K562 (cell line): Measurements from ENCODE around the gene KCNJ11. TPM values are rescaled to one million over a fixed set of nuclear protein-coding genes. Genes with fewer than 3 reads are reported as not detected.

ENCODE experiments used
- CEBPG ChIP-seq, 3 experiments: fragments of 200-800 bp in 1 of 3; sonication (Bioruptor generic) in 1 of 3; sonication (generic) in 1 of 3; formaldehyde crosslinking in 1 of 3; IDR thresholded peaks in 2 of 3; conservative IDR thresholded peaks in 1 of 3; 2 replicates each; pipeline versions ENCODE4 v1.6.1 to v1.8.0; 2016 to 2022; ENCODE audit warnings: missing compliant biosample characterization in 2 of 3, missing genetic modification characterization in 2 of 3, mild to moderate bottlenecking in 1 of 3, missing genetic modification reagents in 1 of 3
- GABPA ChIP-seq: fragments of 200-800 bp; sonication (Bioruptor generic); conservative IDR thresholded peaks from 2 replicates; pipeline ENCODE4 v1.6.1; 2016; ENCODE audit warnings: low read depth, missing genetic modification characterization, missing compliant biosample characterization
- GATA2 ChIP-seq: sonication (generic); formaldehyde crosslinking; IDR thresholded peaks from 2 replicates; pipeline ENCODE4 v1.4.0; 2020; ENCODE audit warnings: mild to moderate bottlenecking, missing genetic modification reagents
- L3MBTL2 ChIP-seq: fragments of 450-650 bp; IDR thresholded peaks from 2 replicates; pipeline ENCODE4 v1.6.1; 2016; ENCODE audit warnings: mild to moderate bottlenecking, moderate library complexity
- NONO ChIP-seq, 2 experiments: fragments of 200-400 bp in 1 of 2; fragments of 450-650 bp in 1 of 2; formaldehyde crosslinking in 1 of 2; IDR thresholded peaks; 2 replicates each; pipeline ENCODE4 v1.6.1; 2017; ENCODE audit warnings: low read depth in 2 of 2, mild to moderate bottlenecking in 2 of 2, moderate library complexity in 2 of 2, low read length in 1 of 2
- PHB ChIP-seq: fragments of 250-450 bp; sonication (Bioruptor Pico); IDR thresholded peaks from 2 replicates; pipeline ENCODE4 v1.5.0; 2021
- ZNF695 ChIP-seq: fragments of 450-650 bp; formaldehyde crosslinking; IDR thresholded peaks from 2 replicates; pipeline ENCODE4 v1.4.0; 2020; ENCODE audit warnings: mild to moderate bottlenecking, moderate library complexity
- polyA plus RNA-seq, 8 experiments: library from polyadenylated mRNA; depleted of rRNA in 4 of 8; stranded (reverse) in 5 of 8; unstranded in 3 of 8; fragments of >200 nt; fragmentation: Nextera tagmentation in 2 of 8; fragmentation: Illumina TruSeq in 1 of 8; extraction: Ambion mirVana in 2 of 8; extraction: Trizol in 1 of 8; gene quantifications; 2 replicates each; pipeline versions ENCODE4 v1.2.1 to v1.2.3, GENCODE V29; 2011 to 2014; ENCODE audit warnings: inconsistent platforms in 1 of 8, missing spikeins in 1 of 8
- total RNA-seq, 7 experiments: library from RNA; depleted of rRNA in 6 of 7; stranded (reverse); fragments of >200 nt in 6 of 7; fragmentation: Illumina TruSeq in 2 of 7; extraction: Trizol in 2 of 7; gene quantifications; 2 replicates each; pipeline versions ENCODE4 v1.2.1 to v1.2.3, GENCODE V29; 2011 to 2021; ENCODE audit warnings: low replicate concordance in 1 of 7
- TF ChIP-seq, protein P1 (sequence below), 2 experiments: fragments of 450-650 bp in 1 of 2; sonication (generic) in 1 of 2; formaldehyde crosslinking in 1 of 2; IDR thresholded peaks; 2 replicates each; pipeline versions ENCODE4 v1.7.1 to v1.9.0; 2016 to 2022; ENCODE audit warnings: inconsistent platforms in 1 of 2, mild to moderate bottlenecking in 1 of 2, missing genetic modification reagents in 1 of 2
- TF ChIP-seq, protein P2 (sequence below): sonication (generic); formaldehyde crosslinking; IDR thresholded peaks from 2 replicates; pipeline ENCODE4 v1.8.0; 2022; ENCODE audit warnings: mild to moderate bottlenecking, missing genetic modification reagents
- TF ChIP-seq, protein P3 (sequence below): fragments of 450-650 bp; IDR thresholded peaks from 2 replicates; pipeline ENCODE4 v1.6.1; 2014; ENCODE audit warnings: low read depth, mild to moderate bottlenecking, moderate library complexity, borderline replicate concordance

Gene KCNJ11
- total and polyA plus RNA-seq, 9 of the 15 experiments (the other 6 are each of a cell fraction or from before 2014, with no cell fraction given) = 0.54 to 3.7 (median 0.86) TPM; not detected in 2

DNA sequence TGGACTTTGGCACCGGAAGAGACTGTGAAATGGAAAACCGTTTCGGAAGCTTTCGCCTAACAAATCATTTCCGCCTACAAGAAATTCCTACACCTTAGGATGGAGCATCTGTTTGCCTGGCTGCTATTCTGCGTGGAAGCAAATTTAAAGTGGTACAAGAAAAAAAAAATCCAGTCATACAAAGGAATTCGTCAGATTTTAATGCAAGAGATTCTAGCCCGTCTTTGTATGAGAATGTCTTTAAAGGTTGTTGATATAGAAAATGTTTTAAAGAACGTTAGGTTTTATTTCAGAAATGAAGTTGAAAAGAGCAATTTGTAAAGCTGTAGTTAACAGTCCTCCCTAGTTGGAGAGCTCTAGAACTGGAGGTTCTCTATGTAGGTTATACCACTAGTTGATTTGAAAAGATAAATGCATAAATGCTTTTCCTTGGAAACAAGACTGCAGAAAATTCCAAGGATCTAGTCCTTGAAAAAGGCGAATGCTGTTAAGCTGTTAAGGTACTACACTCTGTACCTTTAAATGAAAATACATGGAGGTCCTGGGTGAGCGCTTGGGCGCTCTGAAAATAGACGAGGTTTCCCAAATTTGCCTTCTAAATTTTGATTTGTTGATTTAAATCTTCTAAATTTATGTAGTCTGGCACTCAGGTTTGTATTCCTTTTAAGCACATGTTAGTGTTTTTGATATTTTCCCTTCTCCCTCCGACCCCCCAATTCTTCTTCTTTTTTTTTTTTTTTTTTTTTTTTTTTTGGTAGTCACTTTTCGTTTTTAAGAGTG is 34.4 kb downstream of the KCNJ11 start (continued):
- TF ChIP-seq, protein P1, sequence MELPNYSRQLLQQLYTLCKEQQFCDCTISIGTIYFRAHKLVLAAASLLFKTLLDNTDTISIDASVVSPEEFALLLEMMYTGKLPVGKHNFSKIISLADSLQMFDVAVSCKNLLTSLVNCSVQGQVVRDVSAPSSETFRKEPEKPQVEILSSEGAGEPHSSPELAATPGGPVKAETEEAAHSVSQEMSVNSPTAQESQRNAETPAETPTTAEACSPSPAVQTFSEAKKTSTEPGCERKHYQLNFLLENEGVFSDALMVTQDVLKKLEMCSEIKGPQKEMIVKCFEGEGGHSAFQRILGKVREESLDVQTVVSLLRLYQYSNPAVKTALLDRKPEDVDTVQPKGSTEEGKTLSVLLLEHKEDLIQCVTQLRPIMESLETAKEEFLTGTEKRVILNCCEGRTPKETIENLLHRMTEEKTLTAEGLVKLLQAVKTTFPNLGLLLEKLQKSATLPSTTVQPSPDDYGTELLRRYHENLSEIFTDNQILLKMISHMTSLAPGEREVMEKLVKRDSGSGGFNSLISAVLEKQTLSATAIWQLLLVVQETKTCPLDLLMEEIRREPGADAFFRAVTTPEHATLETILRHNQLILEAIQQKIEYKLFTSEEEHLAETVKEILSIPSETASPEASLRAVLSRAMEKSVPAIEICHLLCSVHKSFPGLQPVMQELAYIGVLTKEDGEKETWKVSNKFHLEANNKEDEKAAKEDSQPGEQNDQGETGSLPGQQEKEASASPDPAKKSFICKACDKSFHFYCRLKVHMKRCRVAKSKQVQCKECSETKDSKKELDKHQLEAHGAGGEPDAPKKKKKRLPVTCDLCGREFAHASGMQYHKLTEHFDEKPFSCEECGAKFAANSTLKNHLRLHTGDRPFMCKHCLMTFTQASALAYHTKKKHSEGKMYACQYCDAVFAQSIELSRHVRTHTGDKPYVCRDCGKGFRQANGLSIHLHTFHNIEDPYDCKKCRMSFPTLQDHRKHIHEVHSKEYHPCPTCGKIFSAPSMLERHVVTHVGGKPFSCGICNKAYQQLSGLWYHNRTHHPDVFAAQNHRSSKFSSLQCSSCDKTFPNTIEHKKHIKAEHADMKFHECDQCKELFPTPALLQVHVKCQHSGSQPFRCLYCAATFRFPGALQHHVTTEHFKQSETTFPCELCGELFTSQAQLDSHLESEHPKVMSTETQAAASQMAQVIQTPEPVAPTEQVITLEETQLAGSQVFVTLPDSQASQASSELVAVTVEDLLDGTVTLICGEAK (IDR thresholded peaks at IDR 0.05) = 0 out of 2 replicates have a peak, but pooled peaks have one; percentile 48
- TF ChIP-seq, protein P1 (CRISPR knock-in tag; IDR thresholded peaks at IDR 0.05) = no peak
- TF ChIP-seq CEBPG (CRISPR knock-in tag; IDR thresholded peaks at IDR 0.05) = no peak
- TF ChIP-seq CEBPG (tag; conservative IDR thresholded peaks at IDR 0.05 in 1 of 2, IDR thresholded peaks at IDR 0.05 in 1 of 2) = no peak
- no peak for TF ChIP-seq ZNF695 (CRISPR knock-in tag)
- TF ChIP-seq, protein P2, sequence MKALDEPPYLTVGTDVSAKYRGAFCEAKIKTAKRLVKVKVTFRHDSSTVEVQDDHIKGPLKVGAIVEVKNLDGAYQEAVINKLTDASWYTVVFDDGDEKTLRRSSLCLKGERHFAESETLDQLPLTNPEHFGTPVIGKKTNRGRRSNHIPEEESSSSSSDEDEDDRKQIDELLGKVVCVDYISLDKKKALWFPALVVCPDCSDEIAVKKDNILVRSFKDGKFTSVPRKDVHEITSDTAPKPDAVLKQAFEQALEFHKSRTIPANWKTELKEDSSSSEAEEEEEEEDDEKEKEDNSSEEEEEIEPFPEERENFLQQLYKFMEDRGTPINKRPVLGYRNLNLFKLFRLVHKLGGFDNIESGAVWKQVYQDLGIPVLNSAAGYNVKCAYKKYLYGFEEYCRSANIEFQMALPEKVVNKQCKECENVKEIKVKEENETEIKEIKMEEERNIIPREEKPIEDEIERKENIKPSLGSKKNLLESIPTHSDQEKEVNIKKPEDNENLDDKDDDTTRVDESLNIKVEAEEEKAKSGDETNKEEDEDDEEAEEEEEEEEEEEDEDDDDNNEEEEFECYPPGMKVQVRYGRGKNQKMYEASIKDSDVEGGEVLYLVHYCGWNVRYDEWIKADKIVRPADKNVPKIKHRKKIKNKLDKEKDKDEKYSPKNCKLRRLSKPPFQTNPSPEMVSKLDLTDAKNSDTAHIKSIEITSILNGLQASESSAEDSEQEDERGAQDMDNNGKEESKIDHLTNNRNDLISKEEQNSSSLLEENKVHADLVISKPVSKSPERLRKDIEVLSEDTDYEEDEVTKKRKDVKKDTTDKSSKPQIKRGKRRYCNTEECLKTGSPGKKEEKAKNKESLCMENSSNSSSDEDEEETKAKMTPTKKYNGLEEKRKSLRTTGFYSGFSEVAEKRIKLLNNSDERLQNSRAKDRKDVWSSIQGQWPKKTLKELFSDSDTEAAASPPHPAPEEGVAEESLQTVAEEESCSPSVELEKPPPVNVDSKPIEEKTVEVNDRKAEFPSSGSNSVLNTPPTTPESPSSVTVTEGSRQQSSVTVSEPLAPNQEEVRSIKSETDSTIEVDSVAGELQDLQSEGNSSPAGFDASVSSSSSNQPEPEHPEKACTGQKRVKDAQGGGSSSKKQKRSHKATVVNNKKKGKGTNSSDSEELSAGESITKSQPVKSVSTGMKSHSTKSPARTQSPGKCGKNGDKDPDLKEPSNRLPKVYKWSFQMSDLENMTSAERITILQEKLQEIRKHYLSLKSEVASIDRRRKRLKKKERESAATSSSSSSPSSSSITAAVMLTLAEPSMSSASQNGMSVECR (CRISPR knock-in tag) = peak; percentile 19; the same call in 1 of the 2 replicates
- no peak for TF ChIP-seq NONO (IDR thresholded peaks at IDR 0.05; ENCODE audit: low read depth in 2 of 2, low read length in 1 of 2)
- TF ChIP-seq PHB (CRISPR knock-in tag) = no peak
- peak; percentile 55; the same call in 1 of the 2 replicates for TF ChIP-seq L3MBTL2
- no peak for TF ChIP-seq GATA2 (CRISPR knock-in tag)
- TF ChIP-seq, protein P3, sequence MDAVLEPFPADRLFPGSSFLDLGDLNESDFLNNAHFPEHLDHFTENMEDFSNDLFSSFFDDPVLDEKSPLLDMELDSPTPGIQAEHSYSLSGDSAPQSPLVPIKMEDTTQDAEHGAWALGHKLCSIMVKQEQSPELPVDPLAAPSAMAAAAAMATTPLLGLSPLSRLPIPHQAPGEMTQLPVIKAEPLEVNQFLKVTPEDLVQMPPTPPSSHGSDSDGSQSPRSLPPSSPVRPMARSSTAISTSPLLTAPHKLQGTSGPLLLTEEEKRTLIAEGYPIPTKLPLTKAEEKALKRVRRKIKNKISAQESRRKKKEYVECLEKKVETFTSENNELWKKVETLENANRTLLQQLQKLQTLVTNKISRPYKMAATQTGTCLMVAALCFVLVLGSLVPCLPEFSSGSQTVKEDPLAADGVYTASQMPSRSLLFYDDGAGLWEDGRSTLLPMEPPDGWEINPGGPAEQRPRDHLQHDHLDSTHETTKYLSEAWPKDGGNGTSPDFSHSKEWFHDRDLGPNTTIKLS = no peak
- TF ChIP-seq GABPA (tag) = 0 out of 2 replicates have a peak, but pooled peaks have one; percentile 39
